WTC11 (cell line): ENCODE measurements around the gene SLC17A8. TPM values are rescaled to one million over a fixed set of nuclear protein-coding genes. Genes with fewer than 3 reads are reported as not detected.

Experiments used
- ATAC-seq: fragments of 200-7000 bp; cut with Tn5 transposase; 2 replicates; pipeline ENCODE4 v1.10.0; 2021; ENCODE audit warnings: mild to moderate bottlenecking, moderate library complexity
- CTCF ChIA-PET: fragments of 300-600 bp; sonication (Branson Sonifier 250); formaldehyde crosslinking; loops from one replicate; lab custom pipeline; 2021; ENCODE audit warnings: antibody characterized with exemption; lab: Charles Lee
- POLR2A ChIA-PET: fragments of 350-600 bp; sonication (Branson Sonifier 250); formaldehyde crosslinking; loops from one replicate; lab custom pipeline; 2021; ENCODE audit warnings: antibody characterized with exemption; lab: Charles Lee
- DNase-seq: peaks from one replicate; pipeline ENCODE4 v3.0.0; 2021; ENCODE audit warnings: low spot score
- H3K27ac Mint-ChIP-seq: 2 replicates; pipeline ENCODE4 v1.8.0; 2021; ENCODE audit warnings: mixed read lengths
- H3K27me3 Mint-ChIP-seq: 2 replicates; pipeline ENCODE4 v1.8.0; 2021; ENCODE audit warnings: low read depth, mild to moderate bottlenecking, moderate library complexity, mixed read lengths
- H3K36me3 Mint-ChIP-seq: 2 replicates; pipeline ENCODE4 v1.8.0; 2021; ENCODE audit warnings: mixed read lengths
- H3K4me1 Mint-ChIP-seq: 2 replicates; pipeline ENCODE4 v1.8.0; 2022; ENCODE audit warnings: mixed read lengths
- H3K4me3 Mint-ChIP-seq: 2 replicates; pipeline ENCODE4 v1.8.0; 2021; ENCODE audit warnings: mild to moderate bottlenecking, moderate library complexity, mixed read lengths
- H3K9me3 Mint-ChIP-seq: 2 replicates; pipeline ENCODE4 v1.8.0; 2021; ENCODE audit warnings: mixed read lengths
- GTF2I ChIP-seq: fragments of 250-450 bp; sonication (Bioruptor Pico); conservative IDR thresholded peaks from 2 replicates; pipeline ENCODE4 v1.4.0; 2021; ENCODE audit warnings: mild to moderate bottlenecking
- IRF2 ChIP-seq: sonication (generic); formaldehyde crosslinking; IDR thresholded peaks from 2 replicates; pipeline ENCODE4 v1.8.0; 2022; ENCODE audit warnings: low read depth, missing genetic modification reagents, borderline replicate concordance
- JUN ChIP-seq: sonication (generic); formaldehyde crosslinking; IDR thresholded peaks from 2 replicates; pipeline ENCODE4 v1.8.0; 2023; ENCODE audit warnings: mild to moderate bottlenecking, missing genetic modification reagents
- MXD4 ChIP-seq: fragments of 250-450 bp; sonication (Bioruptor Pico); IDR thresholded peaks from 2 replicates; pipeline ENCODE4 v1.8.0; 2021; ENCODE audit warnings: mild to moderate bottlenecking, moderate library complexity, borderline replicate concordance
- PRDM15 ChIP-seq: sonication (generic); formaldehyde crosslinking; IDR thresholded peaks from 2 replicates; pipeline ENCODE4 v1.8.0; 2022; ENCODE audit warnings: missing genetic modification reagents
- PRRX2 ChIP-seq: fragments of 250-450 bp; sonication (Bioruptor Pico); IDR thresholded peaks from 2 replicates; pipeline ENCODE4 v1.8.0; 2021; ENCODE audit warnings: mild to moderate bottlenecking
- SMAD3 ChIP-seq: sonication (generic); formaldehyde crosslinking; IDR thresholded peaks from 2 replicates; pipeline ENCODE4 v1.8.0; 2022; ENCODE audit warnings: missing genetic modification reagents, mild to moderate bottlenecking, borderline replicate concordance
- SP1 ChIP-seq: sonication (generic); formaldehyde crosslinking; conservative IDR thresholded peaks from 2 replicates; pipeline ENCODE4 v1.8.1; 2022; ENCODE audit warnings: missing genetic modification reagents
- TEAD4 ChIP-seq: sonication (generic); formaldehyde crosslinking; IDR thresholded peaks from 2 replicates; pipeline ENCODE4 v1.8.0; 2022; ENCODE audit warnings: mild to moderate bottlenecking, missing genetic modification reagents
- ZNF281 ChIP-seq: sonication (generic); formaldehyde crosslinking; IDR thresholded peaks from 2 replicates; pipeline ENCODE4 v1.8.0; 2023; ENCODE audit warnings: mild to moderate bottlenecking, missing genetic modification reagents
- ZNF416 ChIP-seq: fragments of 250-450 bp; sonication (Bioruptor Pico); IDR thresholded peaks from 2 replicates; pipeline ENCODE4 v1.9.0; 2021; ENCODE audit warnings: mild to moderate bottlenecking, inconsistent platforms
- total RNA-seq: library from RNA; stranded (reverse); gene quantifications from 3 replicates; pipeline ENCODE4 v1.2.3, GENCODE V29; 2021
- TF ChIP-seq, protein P1 (sequence below): fragments of 250-450 bp; sonication (Bioruptor Pico); IDR thresholded peaks from 2 replicates; pipeline ENCODE4 v1.8.0; 2021; ENCODE audit warnings: mild to moderate bottlenecking
- TF ChIP-seq, protein P2 (sequence below): sonication (generic); formaldehyde crosslinking; IDR thresholded peaks from 2 replicates; pipeline ENCODE4 v1.8.1; 2023; ENCODE audit warnings: mild to moderate bottlenecking, moderate library complexity, missing genetic modification reagents
- TF ChIP-seq, protein P3 (sequence below): fragments of 200-600 bp; IDR thresholded peaks from 2 replicates; pipeline ENCODE4 v1.8.0; 2022; ENCODE audit warnings: antibody characterized with exemption

SLC17A8 gene
- total RNA-seq, 1 experiment from 2014 or later: 0.26 TPM

GRCh38 chr12:100401660-100402059, 44.8 kb downstream of the SLC17A8 start:
- no peak for ATAC-seq
- Mint-ChIP-seq H3K27me3 (no peaks in the 10 kb centered on the region), H3K4me3 (no peak overlapping the region), H3K9me3 (peaks cover 11% of the 10 kb centered on the region), H3K4me1 (peaks cover 36% of the 10 kb centered on the region), H3K36me3 (no peaks in the 10 kb centered on the region), H3K27ac (no peak overlapping the region)
- DNase-seq: no peak
- ChIA-PET POLR2A (no interaction called here), CTCF (interaction anchor here (0.6 kb wide), 1 partner anchor 34 kb away, joined by 5 read pairs; no protein-coding TSS in a partner anchor)
- no peak for TF ChIP-seq PRDM15 (CRISPR knock-in tag)
- TF ChIP-seq MXD4 (CRISPR knock-in tag): no peak
- no peak for TF ChIP-seq GTF2I (CRISPR knock-in tag)

GRCh38 chr12:100402763-100403162, 45.9 kb downstream of the SLC17A8 start:
- CTCF ChIA-PET: no interaction called here
- POLR2A ChIA-PET: no interaction called here
- no peak for TF ChIP-seq GTF2I (CRISPR knock-in tag)
- Mint-ChIP-seq H3K27ac (no peak overlapping the region), H3K4me3 (no peak overlapping the region), H3K9me3 (peaks cover 11% of the 10 kb centered on the region), H3K36me3 (no peaks in the 10 kb centered on the region), H3K4me1 (peaks cover 36% of the 10 kb centered on the region), H3K27me3 (no peaks in the 10 kb centered on the region)
- DNase-seq (no peak), ATAC-seq (no peak)

DNA sequence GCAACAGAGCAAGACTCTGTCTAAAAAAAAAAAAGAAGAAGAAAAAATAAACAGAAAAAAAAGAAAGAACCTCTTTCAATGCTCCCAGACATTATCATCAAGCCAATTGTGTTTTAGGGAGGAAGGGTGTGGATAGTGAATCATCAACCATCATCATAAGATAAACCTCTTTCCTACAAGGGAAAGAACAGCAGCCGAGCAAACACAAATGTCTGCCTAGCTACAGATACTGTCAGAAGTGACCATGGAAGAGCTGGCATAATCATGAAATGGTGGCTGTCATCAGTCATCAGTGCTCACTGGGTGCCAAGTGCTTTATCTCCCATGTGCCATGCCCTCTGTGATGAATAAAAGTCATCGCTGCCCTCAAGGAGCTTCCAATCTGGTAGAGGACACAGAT, 46.6 kb downstream of the SLC17A8 start:
- no peak for DNase-seq
- Mint-ChIP-seq H3K36me3 (no peaks in the 10 kb centered on the region), H3K4me1 (peaks cover 31% of the 10 kb centered on the region), H3K9me3 (peaks cover 6% of the 10 kb centered on the region), H3K4me3 (no peak overlapping the region)
- ATAC-seq: no peak
- CTCF ChIA-PET: interaction anchor here (2.0 to 3.7 kb wide), 5 partner anchors 12 to 55 kb away, joined by 18 to 104 read pairs (median 72); partner anchors contain the start of gene SLC17A8
- TF ChIP-seq TEAD4 (CRISPR knock-in tag): no peak
- no peak for TF ChIP-seq PRRX2 (CRISPR knock-in tag)
- no peak for TF ChIP-seq IRF2 (CRISPR knock-in tag)
- TF ChIP-seq, protein P1, sequence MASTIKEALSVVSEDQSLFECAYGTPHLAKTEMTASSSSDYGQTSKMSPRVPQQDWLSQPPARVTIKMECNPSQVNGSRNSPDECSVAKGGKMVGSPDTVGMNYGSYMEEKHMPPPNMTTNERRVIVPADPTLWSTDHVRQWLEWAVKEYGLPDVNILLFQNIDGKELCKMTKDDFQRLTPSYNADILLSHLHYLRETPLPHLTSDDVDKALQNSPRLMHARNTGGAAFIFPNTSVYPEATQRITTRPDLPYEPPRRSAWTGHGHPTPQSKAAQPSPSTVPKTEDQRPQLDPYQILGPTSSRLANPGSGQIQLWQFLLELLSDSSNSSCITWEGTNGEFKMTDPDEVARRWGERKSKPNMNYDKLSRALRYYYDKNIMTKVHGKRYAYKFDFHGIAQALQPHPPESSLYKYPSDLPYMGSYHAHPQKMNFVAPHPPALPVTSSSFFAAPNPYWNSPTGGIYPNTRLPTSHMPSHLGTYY (CRISPR knock-in tag): no peak
- TF ChIP-seq, protein P2, sequence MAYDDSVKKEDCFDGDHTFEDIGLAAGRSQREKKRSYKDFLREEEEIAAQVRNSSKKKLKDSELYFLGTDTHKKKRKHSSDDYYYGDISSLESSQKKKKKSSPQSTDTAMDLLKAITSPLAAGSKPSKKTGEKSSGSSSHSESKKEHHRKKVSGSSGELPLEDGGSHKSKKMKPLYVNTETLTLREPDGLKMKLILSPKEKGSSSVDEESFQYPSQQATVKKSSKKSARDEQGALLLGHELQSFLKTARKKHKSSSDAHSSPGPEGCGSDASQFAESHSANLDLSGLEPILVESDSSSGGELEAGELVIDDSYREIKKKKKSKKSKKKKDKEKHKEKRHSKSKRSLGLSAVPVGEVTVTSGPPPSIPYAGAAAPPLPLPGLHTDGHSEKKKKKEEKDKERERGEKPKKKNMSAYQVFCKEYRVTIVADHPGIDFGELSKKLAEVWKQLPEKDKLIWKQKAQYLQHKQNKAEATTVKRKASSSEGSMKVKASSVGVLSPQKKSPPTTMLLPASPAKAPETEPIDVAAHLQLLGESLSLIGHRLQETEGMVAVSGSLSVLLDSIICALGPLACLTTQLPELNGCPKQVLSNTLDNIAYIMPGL (CRISPR knock-in tag): no peak
- TF ChIP-seq ZNF281 (CRISPR knock-in tag): no peak
- TF ChIP-seq JUN (CRISPR knock-in tag): no peak
- no peak for TF ChIP-seq ZNF416 (CRISPR knock-in tag)
- no peak for TF ChIP-seq SP1 (CRISPR knock-in tag)
- no peak for TF ChIP-seq SMAD3 (CRISPR knock-in tag)
- TF ChIP-seq, protein P3, sequence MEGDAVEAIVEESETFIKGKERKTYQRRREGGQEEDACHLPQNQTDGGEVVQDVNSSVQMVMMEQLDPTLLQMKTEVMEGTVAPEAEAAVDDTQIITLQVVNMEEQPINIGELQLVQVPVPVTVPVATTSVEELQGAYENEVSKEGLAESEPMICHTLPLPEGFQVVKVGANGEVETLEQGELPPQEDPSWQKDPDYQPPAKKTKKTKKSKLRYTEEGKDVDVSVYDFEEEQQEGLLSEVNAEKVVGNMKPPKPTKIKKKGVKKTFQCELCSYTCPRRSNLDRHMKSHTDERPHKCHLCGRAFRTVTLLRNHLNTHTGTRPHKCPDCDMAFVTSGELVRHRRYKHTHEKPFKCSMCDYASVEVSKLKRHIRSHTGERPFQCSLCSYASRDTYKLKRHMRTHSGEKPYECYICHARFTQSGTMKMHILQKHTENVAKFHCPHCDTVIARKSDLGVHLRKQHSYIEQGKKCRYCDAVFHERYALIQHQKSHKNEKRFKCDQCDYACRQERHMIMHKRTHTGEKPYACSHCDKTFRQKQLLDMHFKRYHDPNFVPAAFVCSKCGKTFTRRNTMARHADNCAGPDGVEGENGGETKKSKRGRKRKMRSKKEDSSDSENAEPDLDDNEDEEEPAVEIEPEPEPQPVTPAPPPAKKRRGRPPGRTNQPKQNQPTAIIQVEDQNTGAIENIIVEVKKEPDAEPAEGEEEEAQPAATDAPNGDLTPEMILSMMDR: no peak
- TF ChIP-seq, all 79 proteins: peak for 0
- H3K27me3 Mint-ChIP-seq: no peaks in the 10 kb centered on the region
- H3K27ac Mint-ChIP-seq: no peak overlapping the region
- POLR2A ChIA-PET: no interaction called here
